NCI-H526 (cell line): ENCODE data around the gene RNF111.
A peak's percentile ranks its signal among the peaks of the same experiment; 100 is the strongest.
"Not testable (repeated sequence)": the region's sequence is repeated elsewhere in the genome, so short reads cannot be mapped to it uniquely, and the experiment has no call there.

Experiments used
- DNase-seq, 2 experiments: peaks; one replicate each; lab custom pipeline; 2025; lab: John Stamatoyannopoulos, UW

The RNF111 gene

GRCh38 chr15:59059076-59059597 lies 71.7 kb downstream of the RNF111 start:
- no peak for DNase-seq

- no peak for DNase-seq
Observed at GRCh38 chr15:59060348-59060747, 72.9 kb downstream of the RNF111 start.

GRCh38 chr15:59063042-59063441 lies 75.6 kb downstream of the RNF111 start:
- no peak for DNase-seq

GRCh38 chr15:59069430-59069829 lies 82.0 kb downstream of the RNF111 start:
- DNase-seq = no peak

GRCh38 chr15:59074607-59075006 lies 87.1 kb downstream of the RNF111 start:
- no peak for DNase-seq

DNA sequence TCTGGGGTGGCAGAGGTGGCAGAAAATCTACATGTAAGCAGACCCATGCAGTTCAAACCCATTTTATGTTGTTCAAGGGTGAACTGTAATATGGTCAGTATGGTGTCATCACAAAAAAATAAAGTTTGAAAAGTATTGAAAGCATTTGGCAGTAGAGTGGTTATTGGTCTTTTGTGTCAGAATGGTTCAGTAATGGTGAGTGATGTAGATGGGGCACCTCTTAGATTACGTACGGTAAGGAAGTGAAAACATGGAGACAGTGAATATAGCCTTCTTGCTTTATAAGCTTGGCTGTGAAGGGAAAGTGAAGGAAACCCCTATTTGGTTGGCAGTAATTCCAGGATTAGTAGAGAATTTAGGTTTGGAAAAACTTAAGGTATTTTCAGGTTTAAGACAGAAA lies 100.3 kb downstream of the RNF111 start:
- DNase-seq = no peak

DNA sequence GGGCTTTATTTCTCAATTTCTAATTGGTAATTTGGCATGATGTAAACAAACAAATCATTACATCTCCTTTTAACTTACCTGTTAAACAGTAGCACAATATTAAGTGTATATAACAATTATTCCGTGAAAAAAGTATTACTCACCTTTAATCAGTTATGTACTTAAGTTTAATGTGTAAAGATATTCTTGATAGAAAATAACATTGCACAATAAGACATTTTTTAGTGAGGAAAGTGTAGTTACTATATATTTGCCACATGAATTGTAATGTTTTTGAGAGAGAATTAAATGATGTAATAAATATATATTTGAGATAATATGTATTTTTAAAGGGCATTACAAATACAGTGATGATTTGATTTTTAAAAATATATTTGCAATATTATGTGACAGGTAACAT lies 106.6 kb downstream of the RNF111 start:
- no peak for DNase-seq

DNA sequence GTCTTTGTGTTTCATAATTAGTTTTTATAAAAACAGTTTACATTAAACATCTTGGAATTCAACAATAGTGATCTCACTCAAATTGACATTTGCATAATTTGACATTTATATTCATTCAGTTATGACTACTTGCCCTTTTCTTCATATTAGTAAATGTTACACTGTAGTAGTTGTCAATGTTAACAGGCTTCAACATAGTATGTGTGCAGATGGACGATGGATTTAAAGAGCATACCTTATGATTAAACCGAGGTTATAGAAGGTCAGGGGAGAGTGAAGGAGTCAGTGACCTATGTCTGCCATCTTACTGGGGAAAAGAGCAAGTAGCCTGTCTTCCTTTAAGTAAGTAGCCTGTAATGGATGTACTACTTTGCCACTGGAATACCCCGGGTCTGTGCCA lies 109.0 kb downstream of the RNF111 start:
- no peak for DNase-seq

DNA sequence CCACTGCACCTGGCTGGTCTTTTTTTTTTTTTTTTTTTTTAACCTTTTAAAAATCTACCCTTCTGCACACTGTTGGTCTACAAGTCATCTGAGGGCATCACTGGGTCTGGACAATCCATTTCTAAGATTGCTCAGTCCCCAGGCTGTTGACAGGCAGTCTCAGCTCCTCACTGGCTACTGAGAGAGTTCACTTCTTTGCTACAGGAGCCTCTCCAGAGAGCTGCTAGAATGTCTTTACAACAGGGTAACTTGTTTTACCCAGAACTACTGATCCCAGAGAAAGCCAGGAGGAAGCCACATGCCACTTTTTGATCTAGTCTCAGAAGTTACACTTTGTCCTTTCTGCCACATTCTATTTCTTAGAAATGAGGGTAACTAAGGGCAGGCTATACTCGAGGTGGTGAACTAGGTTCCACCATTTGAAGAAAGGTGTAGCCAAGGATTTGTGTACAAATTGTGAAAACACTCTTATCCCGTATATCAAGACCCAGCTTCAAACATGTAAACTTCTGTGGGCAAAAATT lies 111.8 kb downstream of the RNF111 start:
- no peak for DNase-seq

DNA sequence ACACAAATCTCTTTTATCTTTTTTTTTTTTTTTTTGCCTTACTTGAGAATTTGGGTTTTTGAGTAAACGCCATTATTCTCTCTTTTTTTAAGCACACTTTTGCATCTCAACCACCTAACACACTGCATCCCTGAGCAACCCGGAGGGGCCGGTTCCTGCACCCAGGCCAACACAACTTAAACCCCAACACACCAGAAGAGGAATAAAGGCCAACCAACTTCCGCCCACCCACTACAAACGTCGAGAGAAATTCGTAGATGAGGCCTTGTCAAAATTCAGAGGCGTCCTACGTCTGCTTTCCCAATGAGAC lies 117.1 kb downstream of the RNF111 start:
- DNase-seq = no peak

GRCh38 chr15:59104912-59105732 lies 117.7 kb downstream of the RNF111 start, which contains the start of gene CCNB2:
Gene CCNB2 (plus strand): TSS chr15:59105146. CDS start chr15:59105269, 123 bp downstream.
- DNase-seq = peak; percentile 89 to 96

DNA sequence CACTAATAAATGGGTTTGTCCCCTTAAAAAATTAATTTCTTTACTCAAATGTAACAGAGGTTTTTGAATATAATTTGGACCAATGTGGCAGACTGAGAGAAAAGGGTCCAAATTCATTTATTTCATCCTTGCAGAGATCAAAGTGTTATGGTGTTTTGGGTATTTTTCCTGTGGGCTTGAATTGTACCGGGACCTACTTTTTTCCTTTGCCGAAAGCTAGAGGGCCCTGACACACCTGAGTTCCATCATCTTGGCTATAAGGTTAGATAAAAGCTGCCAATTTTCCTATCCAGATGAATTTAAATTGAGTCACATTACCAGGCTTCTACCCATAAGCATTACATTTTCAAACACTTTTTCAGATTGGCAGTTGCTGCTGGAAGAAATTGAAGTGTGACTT lies 118.4 kb downstream of the RNF111 start:
- DNase-seq = peak; percentile 45 to 47

GRCh38 chr15:59111251-59111650 lies 123.8 kb downstream of the RNF111 start:
- no peak for DNase-seq

GRCh38 chr15:59115047-59115446 lies 127.6 kb downstream of the RNF111 start:
- no peak for DNase-seq

GRCh38 chr15:59116141-59116540 lies 128.7 kb downstream of the RNF111 start:
- DNase-seq = no peak

GRCh38 chr15:59116771-59117170 lies 129.3 kb downstream of the RNF111 start:
- no peak for DNase-seq

DNA sequence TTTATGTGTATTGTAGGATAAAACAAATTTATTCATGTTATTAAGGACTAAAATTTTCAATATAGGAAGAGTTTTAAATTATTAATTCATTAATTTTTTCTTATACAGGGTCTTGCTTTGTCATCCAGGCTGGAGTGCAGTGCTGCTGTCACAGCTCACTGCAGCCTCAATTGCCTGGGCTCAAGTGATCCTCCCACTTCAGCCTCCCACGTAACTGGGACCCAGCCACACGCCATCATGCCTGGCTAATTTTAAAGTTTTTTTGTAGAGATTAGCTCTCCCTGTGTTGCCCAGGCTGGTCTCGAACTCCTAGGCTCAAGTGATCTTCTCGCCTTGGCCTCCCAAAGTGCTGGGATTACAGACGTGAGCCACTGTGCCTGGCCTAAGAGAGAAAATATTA lies 132.2 kb downstream of the RNF111 start:
- no peak for DNase-seq

- no peak for DNase-seq
Observed at GRCh38 chr15:59120937-59121336, 133.5 kb downstream of the RNF111 start.

- DNase-seq = no peak
Observed at GRCh38 chr15:59124261-59124660, 136.8 kb downstream of the RNF111 start.

DNA sequence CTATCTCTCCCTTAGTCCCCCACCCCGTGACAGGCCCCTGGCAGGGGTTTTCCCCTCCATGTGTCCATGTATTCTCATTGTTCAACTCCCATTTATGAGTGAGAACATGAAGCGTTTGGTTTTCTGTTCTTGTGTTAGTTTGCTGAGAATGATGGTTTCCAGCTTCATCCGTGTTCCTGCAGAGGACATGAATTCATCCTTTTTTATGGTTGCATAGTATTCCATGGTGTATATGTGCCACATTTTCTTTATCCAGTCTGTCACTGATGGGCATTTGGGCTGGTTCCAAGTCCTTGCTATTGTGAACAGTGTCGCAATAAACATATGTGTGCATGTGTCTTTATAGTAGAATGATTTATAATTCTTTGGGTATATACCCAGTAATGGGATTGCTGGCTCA lies 138.2 kb downstream of the RNF111 start:
- not testable (repeated sequence) for DNase-seq

- not testable (repeated sequence) for DNase-seq
Observed at GRCh38 chr15:59127255-59127654, 139.8 kb downstream of the RNF111 start.

DNA sequence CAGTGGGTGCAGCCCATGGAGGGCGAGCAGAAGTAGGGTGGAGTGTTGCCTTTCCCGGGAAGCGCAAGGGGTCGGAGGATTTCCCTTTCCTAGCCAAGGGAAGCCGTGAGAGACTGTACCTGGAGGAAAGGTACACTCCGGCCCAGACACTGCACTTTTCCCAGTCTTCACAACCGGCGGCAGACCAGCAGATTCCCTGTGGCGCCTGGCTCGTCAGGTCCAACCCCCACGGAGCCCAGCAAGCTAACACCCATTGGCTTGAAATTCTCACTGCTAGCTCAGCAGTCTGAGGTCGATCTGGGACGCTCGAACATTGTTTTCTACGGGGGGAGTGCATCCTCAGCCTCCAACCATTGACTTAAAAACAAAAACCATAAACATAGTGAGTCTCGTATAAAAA lies 144.0 kb downstream of the RNF111 start:
- DNase-seq = no peak

DNA sequence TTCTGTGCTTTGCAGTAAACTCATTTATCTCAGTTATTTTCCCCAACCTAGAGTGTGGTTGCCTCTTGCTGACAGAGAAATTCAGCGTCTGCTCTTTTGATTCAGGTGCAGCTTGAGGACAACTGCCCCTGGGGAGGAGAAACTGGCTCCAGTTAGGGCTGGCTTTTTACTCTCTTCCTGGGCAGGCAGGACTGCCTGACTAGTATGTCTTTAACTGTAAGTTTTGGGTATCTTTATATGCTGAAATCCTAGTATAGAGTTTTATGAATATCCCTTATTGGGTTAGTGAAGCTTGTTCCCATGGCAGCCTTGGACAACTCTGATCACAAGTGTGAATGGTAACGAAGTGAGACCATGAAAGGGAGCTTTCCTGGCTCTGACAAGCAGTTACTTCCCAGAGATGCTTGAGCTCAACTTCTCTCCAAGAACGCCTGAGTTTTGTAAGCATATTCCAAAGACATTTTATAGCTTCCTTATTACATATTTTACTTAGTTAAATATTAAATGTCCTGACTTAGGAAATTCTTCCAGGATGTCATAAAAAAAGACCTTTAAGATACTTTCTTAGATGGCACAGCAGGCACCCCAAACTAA lies 144.6 kb downstream of the RNF111 start:
- DNase-seq = no peak
